NCI-H146 treated with DMSO at 0.1 percent for 48 hours (cell line): Measurements from ENCODE around the gene TRIM17.

Experiments used
- DNase-seq: peaks from one replicate; lab custom pipeline; 2025; ENCODE audit not compliant: unreplicated experiment; lab: John Stamatoyannopoulos, UW

The TRIM17 gene

DNA sequence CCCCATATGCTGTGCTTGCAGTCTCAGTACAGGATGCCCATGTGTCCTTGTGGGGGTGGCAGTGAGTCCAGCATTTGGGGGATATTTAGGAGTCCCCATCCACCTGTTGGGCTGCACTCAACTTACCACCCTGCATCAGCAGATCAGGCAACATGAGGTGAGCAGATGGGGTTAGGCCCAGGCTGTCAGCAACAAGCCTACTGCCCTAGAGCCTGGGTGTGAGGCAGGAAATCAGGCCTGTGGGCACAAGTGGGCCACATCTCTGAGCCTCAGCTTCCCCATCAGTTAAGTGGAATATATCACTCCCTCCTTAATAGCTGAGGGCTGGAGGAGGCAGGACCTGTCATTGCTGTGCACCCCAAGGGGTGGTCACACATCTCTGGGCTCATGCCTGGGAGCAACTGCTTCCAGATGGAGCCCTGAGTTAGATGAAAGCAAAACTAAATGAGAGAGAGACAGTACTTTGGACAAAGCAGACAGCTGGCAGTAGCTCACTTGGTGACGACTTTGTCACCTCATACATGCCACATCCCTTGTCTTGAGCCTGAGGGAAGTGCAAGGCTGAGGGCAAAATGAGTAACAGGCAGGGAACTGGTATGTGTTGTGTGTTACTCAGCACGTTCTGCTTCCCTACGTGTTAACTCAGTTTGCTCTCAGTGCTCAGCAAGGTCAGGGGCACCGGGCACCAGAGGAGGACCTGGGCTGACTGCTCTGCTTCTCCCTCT, 58.5 kb downstream of the TRIM17 start:
- no peak for DNase-seq
